ENCODE data around the gene NDST1.

DNA sequence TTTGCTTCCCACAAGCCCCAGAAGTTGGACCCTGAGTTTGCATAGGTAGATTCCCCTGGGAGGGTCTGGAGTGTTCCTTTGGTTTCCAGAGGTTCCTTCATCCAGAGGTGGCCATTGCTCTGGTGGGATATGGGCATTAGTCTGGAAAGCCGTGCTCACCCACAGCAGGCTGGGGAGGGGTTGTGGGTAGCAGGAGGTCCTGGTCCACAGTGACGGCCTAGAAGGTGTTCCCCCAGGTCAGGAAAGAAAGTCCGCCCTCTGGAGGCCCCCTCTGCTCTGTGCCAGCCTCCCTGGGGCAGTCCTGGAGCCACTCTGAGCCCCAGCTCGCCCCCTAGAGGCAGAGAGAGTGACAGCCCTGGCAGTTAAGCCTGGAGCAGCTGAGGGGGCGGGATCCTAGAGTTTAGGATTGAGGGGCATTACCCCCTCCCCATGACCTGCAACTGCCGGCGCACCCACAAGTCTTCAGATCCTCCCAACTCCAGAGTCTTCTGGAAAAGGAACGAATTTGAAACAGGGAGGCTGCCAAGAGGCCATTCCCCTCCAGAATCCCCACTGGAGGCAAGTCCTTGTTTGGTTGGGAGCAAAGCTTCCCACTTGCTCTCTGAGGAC is 36.8 kb downstream of the NDST1 start:
- TF ChIP-seq, protein P1, sequence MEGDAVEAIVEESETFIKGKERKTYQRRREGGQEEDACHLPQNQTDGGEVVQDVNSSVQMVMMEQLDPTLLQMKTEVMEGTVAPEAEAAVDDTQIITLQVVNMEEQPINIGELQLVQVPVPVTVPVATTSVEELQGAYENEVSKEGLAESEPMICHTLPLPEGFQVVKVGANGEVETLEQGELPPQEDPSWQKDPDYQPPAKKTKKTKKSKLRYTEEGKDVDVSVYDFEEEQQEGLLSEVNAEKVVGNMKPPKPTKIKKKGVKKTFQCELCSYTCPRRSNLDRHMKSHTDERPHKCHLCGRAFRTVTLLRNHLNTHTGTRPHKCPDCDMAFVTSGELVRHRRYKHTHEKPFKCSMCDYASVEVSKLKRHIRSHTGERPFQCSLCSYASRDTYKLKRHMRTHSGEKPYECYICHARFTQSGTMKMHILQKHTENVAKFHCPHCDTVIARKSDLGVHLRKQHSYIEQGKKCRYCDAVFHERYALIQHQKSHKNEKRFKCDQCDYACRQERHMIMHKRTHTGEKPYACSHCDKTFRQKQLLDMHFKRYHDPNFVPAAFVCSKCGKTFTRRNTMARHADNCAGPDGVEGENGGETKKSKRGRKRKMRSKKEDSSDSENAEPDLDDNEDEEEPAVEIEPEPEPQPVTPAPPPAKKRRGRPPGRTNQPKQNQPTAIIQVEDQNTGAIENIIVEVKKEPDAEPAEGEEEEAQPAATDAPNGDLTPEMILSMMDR (IDR thresholded peaks at IDR 0.05): peak; percentile 75 to 84 (median 81)
- no peak for TF ChIP-seq POLR2A (IDR thresholded peaks at IDR 0.05)

Measured in transverse colon (tissue), 3 donors.